Left kidney (tissue), 2 donors: ENCODE measurements around the gene DOCK1. TPM values are rescaled to one million over a fixed set of nuclear protein-coding genes. Genes with fewer than 3 reads are reported as not detected.
"Not testable (repeated sequence)": the region's sequence is repeated elsewhere in the genome, so short reads cannot be mapped to it uniquely, and the experiment has no call there.

ENCODE experiments used
- DNase-seq: peaks from one replicate; pipeline ENCODE4 v3.0.0-alpha.2; 2013
- polyA plus RNA-seq: library from polyadenylated mRNA; unstranded; fragments of 120-200 nt; gene quantifications from one replicate; pipeline ENCODE4 v1.2.1, GENCODE V29; 2013; ENCODE audit not compliant: insufficient read length

DOCK1 gene
- polyA plus RNA-seq, 1 donor, result 70.0 TPM

GRCh38 chr10:126902157-126902556, 3.1 kb upstream of the DOCK1 start:
- no peak for DNase-seq

- DNase-seq, result no peak
Measured at GRCh38 chr10:126903656-126904360, 1.4 kb upstream of the DOCK1 start.

GRCh38 chr10:126904516-126904817, 761 bp upstream of the DOCK1 start:
- no peak for DNase-seq

- DNase-seq, result no peak
Measured at GRCh38 chr10:126905776-126906703, 812 bp downstream of the DOCK1 start.

GRCh38 chr10:126906704-126907422, 1.6 kb downstream of the DOCK1 start:
- no peak for DNase-seq

GRCh38 chr10:126907423-126907970, 2.3 kb downstream of the DOCK1 start:
- DNase-seq, result no peak

GRCh38 chr10:126908225-126908624, 3.0 kb downstream of the DOCK1 start:
- DNase-seq, result no peak

- DNase-seq, result no peak
Measured at GRCh38 chr10:126908729-126909128, 3.5 kb downstream of the DOCK1 start.

- no peak for DNase-seq
Measured at GRCh38 chr10:126909147-126909546, 3.9 kb downstream of the DOCK1 start.

- DNase-seq, result no peak
Measured at GRCh38 chr10:126910196-126910595, 5.0 kb downstream of the DOCK1 start.

GRCh38 chr10:126910798-126911197, 5.6 kb downstream of the DOCK1 start:
- DNase-seq, result no peak

- no peak for DNase-seq
Measured at GRCh38 chr10:126911301-126911700, 6.1 kb downstream of the DOCK1 start.

- no peak for DNase-seq
Measured at GRCh38 chr10:126913316-126913715, 8.1 kb downstream of the DOCK1 start.

GRCh38 chr10:126914561-126914960, 9.3 kb downstream of the DOCK1 start:
- no peak for DNase-seq

- DNase-seq, result not testable (repeated sequence)
Measured at GRCh38 chr10:126916952-126917351, 11.7 kb downstream of the DOCK1 start.

- DNase-seq, result no peak
Measured at GRCh38 chr10:126917375-126917774, 12.1 kb downstream of the DOCK1 start.

GRCh38 chr10:126917975-126918908, 13.0 kb downstream of the DOCK1 start:
- no peak for DNase-seq

- no peak for DNase-seq
Measured at GRCh38 chr10:126919426-126919825, 14.2 kb downstream of the DOCK1 start.

GRCh38 chr10:126921162-126921561, 15.9 kb downstream of the DOCK1 start:
- no peak for DNase-seq

GRCh38 chr10:126921974-126922525, 16.8 kb downstream of the DOCK1 start:
- DNase-seq, result no peak
